HepG2 (cell line): Measurements from ENCODE around the gene EIF2AK2. TPM values are rescaled to one million over a fixed set of nuclear protein-coding genes. Genes with fewer than 3 reads are reported as not detected.

Source experiments
- CHD4 ChIP-seq: fragments of 200-600 bp; sonication (generic); IDR thresholded peaks from 2 replicates; pipeline ENCODE4 v1.7.0; 2017; ENCODE audit warnings: mild to moderate bottlenecking, low read length, borderline replicate concordance
- HNRNPK ChIP-seq: fragments of 200-400 bp; formaldehyde crosslinking; IDR thresholded peaks from 2 replicates; pipeline ENCODE4 v1.6.1; 2018; ENCODE audit warnings: low read length, low read depth, moderate library complexity, mild to moderate bottlenecking; ENCODE audit not compliant: poor library complexity, severe bottlenecking
- IKZF1 ChIP-seq: fragments of 450-650 bp; IDR thresholded peaks from 2 replicates; pipeline ENCODE4 v1.7.1; 2016
- MAFG ChIP-seq: sonication (generic); formaldehyde crosslinking; IDR thresholded peaks from 2 replicates; pipeline ENCODE4 v1.5.1; 2020; ENCODE audit warnings: mild to moderate bottlenecking, missing genetic modification reagents
- PAX8 ChIP-seq: sonication (generic); formaldehyde crosslinking; IDR thresholded peaks from 2 replicates; pipeline ENCODE4 v1.8.0; 2022; ENCODE audit warnings: mild to moderate bottlenecking, missing genetic modification reagents, borderline replicate concordance
- SIX1 ChIP-seq: sonication (generic); formaldehyde crosslinking; IDR thresholded peaks from 2 replicates; pipeline ENCODE4 v1.4.0; 2020; ENCODE audit warnings: missing genetic modification reagents, borderline replicate concordance
- SP2 ChIP-seq: sonication (generic); formaldehyde crosslinking; IDR thresholded peaks from 2 replicates; pipeline ENCODE4 v1.5.1; 2020; ENCODE audit warnings: mild to moderate bottlenecking, missing genetic modification reagents
- ZFP62 ChIP-seq: sonication (generic); formaldehyde crosslinking; IDR thresholded peaks from 2 replicates; pipeline ENCODE4 v1.4.0; 2020; ENCODE audit warnings: missing genetic modification reagents
- ZNF20 ChIP-seq: sonication (generic); formaldehyde crosslinking; IDR thresholded peaks from 2 replicates; pipeline ENCODE4 v1.4.0; 2020; ENCODE audit warnings: mild to moderate bottlenecking, moderate library complexity, missing genetic modification reagents
- ZNF337 ChIP-seq: sonication (generic); formaldehyde crosslinking; IDR thresholded peaks from 2 replicates; pipeline ENCODE4 v1.5.1; 2020; ENCODE audit warnings: missing genetic modification reagents, low read depth, mild to moderate bottlenecking, borderline replicate concordance
- ZNF644 ChIP-seq: IDR thresholded peaks from 2 replicates; pipeline ENCODE4 v1.6.1; 2016; ENCODE audit warnings: low read depth
- ZNF674 ChIP-seq: sonication (generic); formaldehyde crosslinking; IDR thresholded peaks from 2 replicates; pipeline ENCODE4 v1.5.0; 2020; ENCODE audit warnings: low read depth, mild to moderate bottlenecking, missing genetic modification reagents
- ZNF746 ChIP-seq: sonication (generic); formaldehyde crosslinking; IDR thresholded peaks from 2 replicates; pipeline ENCODE4 v1.8.0; 2022; ENCODE audit warnings: mild to moderate bottlenecking, missing genetic modification reagents
- ZSCAN12 ChIP-seq: sonication (generic); formaldehyde crosslinking; IDR thresholded peaks from 2 replicates; pipeline ENCODE4 v1.9.0; 2021; ENCODE audit warnings: mild to moderate bottlenecking, missing genetic modification reagents
- polyA plus RNA-seq, 8 experiments: library from polyadenylated mRNA; depleted of rRNA in 3 of 8; stranded (reverse) in 7 of 8; unstranded in 1 of 8; fragments of >200 nt; fragmentation: Illumina TruSeq in 4 of 8; extraction: Trizol in 4 of 8; gene quantifications; 2 replicates each; pipeline versions ENCODE4 v1.2.1 to v1.2.3, GENCODE V29; 2011 to 2016; ENCODE audit warnings: low read depth in 4 of 8, missing spikeins in 1 of 8, mixed read lengths in 1 of 8; ENCODE audit not compliant: insufficient read depth in 1 of 8
- total RNA-seq, 5 experiments: library from RNA; depleted of rRNA; stranded (reverse); fragments of >200 nt; fragmentation: Illumina TruSeq; extraction: Trizol; gene quantifications; 2 replicates each; pipeline ENCODE4 v1.2.3, GENCODE V29; 2016; ENCODE audit warnings: low read depth in 1 of 5
- TF ChIP-seq, protein P1 (sequence below): sonication (generic); formaldehyde crosslinking; IDR thresholded peaks from 2 replicates; pipeline ENCODE4 v1.5.0; 2020; ENCODE audit warnings: mild to moderate bottlenecking, missing genetic modification reagents
- TF ChIP-seq, protein P2 (sequence below): sonication (generic); formaldehyde crosslinking; IDR thresholded peaks from 2 replicates; pipeline ENCODE4 v1.4.0; 2020; ENCODE audit warnings: missing genetic modification reagents, borderline replicate concordance
- TF ChIP-seq, protein P3 (sequence below): sonication (generic); formaldehyde crosslinking; IDR thresholded peaks from 2 replicates; pipeline ENCODE4 v1.4.0; 2020; ENCODE audit warnings: missing genetic modification reagents
- TF ChIP-seq, protein P4 (sequence below): sonication (generic); formaldehyde crosslinking; IDR thresholded peaks from 2 replicates; pipeline ENCODE4 v1.5.0; 2020; ENCODE audit warnings: missing genetic modification reagents
- TF ChIP-seq, protein P5 (sequence below): sonication (generic); formaldehyde crosslinking; IDR thresholded peaks from 2 replicates; pipeline ENCODE4 v1.5.1; 2020; ENCODE audit warnings: mild to moderate bottlenecking, moderate library complexity, missing genetic modification reagents

The EIF2AK2 gene
- total and polyA plus RNA-seq, 2 of the 13 experiments (the other 11 are each of a cell fraction or from before 2014, with no cell fraction given): 10.2 to 26.1 TPM

DNA sequence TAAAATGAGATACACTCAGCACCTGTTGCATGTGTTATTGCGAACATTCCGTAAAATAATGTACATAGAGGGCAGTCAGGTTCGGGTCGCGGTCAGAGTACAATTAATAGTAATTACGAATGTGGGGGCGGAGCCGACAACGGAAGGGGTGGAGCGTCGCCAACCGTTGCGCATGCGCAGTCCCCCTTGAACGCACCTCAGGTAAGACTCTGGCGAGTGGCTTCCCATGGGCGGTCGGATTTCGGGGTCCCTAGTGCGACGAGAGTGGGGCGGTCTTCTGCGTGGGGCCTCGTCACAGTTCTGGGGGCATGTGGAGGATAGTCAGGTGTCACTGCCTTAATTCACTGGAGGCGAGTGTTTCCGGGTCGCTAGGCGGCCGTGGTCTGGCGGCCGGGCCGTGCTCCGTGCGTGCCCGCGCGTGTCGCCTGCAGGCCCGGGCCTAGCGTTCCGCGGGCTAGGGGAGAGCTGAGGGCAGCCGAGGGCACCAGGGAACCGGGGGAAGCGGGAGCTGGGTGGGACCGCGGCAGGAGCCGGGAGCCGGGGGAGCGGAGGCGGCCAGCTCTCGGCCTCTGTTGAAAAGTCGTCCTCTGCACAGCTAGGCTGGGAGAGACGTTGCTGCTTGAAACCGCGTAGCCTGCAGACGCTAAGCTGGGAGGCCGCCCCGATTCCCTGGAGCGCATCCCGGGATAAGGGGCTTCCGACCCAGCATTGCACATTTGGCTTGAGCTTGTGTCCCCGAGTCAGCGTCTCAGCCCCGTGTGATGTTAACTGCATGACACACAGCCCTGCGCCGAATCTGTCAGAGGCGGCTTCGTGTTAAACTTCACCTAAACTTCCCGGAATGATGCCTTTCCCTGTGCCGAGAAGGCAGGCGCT, 39.8 kb upstream of the EIF2AK2 start, which contains the start of gene CEBPZOS (continued):
- TF ChIP-seq HNRNPK (no peak), ZSCAN12 (0 out of 2 replicates have a peak, but pooled peaks have one; percentile 50), PAX8 (CRISPR knock-in tag) (peak; percentile 90; the same call in 1 of the 2 replicates), MAFG (no peak), ZNF674 (no peak; the same call in 1 of the 2 replicates), SP2 (CRISPR knock-in tag) (peak; percentile 62; the same call in 1 of the 2 replicates), ZNF746 (no peak; the same call in 1 of the 2 replicates), ZNF20 (CRISPR knock-in tag) (peak; percentile 83), CHD4 (no peak; the same call in 1 of the 2 replicates), ZNF337 (CRISPR knock-in tag) (no peak; the same call in 1 of the 2 replicates), ZNF644 (CRISPR knock-in tag) (no peak), SIX1 (peak; percentile 54; the same call in 1 of the 2 replicates), IKZF1 (no peak), ZFP62 (CRISPR knock-in tag) (no peak)
- TF ChIP-seq, protein P1, sequence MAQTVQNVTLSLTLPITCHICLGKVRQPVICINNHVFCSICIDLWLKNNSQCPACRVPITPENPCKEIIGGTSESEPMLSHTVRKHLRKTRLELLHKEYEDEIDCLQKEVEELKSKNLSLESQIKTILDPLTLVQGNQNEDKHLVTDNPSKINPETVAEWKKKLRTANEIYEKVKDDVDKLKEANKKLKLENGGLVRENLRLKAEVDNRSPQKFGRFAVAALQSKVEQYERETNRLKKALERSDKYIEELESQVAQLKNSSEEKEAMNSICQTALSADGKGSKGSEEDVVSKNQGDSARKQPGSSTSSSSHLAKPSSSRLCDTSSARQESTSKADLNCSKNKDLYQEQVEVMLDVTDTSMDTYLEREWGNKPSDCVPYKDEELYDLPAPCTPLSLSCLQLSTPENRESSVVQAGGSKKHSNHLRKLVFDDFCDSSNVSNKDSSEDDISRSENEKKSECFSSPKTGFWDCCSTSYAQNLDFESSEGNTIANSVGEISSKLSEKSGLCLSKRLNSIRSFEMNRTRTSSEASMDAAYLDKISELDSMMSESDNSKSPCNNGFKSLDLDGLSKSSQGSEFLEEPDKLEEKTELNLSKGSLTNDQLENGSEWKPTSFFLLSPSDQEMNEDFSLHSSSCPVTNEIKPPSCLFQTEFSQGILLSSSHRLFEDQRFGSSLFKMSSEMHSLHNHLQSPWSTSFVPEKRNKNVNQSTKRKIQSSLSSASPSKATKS (CRISPR knock-in tag): peak; percentile 94
- TF ChIP-seq, protein P2, sequence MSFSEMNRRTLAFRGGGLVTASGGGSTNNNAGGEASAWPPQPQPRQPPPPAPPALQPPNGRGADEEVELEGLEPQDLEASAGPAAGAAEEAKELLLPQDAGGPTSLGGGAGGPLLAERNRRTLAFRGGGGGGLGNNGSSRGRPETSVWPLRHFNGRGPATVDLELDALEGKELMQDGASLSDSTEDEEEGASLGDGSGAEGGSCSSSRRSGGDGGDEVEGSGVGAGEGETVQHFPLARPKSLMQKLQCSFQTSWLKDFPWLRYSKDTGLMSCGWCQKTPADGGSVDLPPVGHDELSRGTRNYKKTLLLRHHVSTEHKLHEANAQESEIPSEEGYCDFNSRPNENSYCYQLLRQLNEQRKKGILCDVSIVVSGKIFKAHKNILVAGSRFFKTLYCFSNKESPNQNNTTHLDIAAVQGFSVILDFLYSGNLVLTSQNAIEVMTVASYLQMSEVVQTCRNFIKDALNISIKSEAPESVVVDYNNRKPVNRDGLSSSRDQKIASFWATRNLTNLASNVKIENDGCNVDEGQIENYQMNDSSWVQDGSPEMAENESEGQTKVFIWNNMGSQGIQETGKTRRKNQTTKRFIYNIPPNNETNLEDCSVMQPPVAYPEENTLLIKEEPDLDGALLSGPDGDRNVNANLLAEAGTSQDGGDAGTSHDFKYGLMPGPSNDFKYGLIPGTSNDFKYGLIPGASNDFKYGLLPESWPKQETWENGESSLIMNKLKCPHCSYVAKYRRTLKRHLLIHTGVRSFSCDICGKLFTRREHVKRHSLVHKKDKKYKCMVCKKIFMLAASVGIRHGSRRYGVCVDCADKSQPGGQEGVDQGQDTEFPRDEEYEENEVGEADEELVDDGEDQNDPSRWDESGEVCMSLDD: peak; percentile 95
- TF ChIP-seq, protein P3, sequence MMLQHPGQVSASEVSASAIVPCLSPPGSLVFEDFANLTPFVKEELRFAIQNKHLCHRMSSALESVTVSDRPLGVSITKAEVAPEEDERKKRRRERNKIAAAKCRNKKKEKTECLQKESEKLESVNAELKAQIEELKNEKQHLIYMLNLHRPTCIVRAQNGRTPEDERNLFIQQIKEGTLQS (CRISPR knock-in tag): peak; percentile 67
- TF ChIP-seq, protein P4, sequence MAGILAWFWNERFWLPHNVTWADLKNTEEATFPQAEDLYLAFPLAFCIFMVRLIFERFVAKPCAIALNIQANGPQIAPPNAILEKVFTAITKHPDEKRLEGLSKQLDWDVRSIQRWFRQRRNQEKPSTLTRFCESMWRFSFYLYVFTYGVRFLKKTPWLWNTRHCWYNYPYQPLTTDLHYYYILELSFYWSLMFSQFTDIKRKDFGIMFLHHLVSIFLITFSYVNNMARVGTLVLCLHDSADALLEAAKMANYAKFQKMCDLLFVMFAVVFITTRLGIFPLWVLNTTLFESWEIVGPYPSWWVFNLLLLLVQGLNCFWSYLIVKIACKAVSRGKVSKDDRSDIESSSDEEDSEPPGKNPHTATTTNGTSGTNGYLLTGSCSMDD (CRISPR knock-in tag): no peak
- TF ChIP-seq, protein P5, sequence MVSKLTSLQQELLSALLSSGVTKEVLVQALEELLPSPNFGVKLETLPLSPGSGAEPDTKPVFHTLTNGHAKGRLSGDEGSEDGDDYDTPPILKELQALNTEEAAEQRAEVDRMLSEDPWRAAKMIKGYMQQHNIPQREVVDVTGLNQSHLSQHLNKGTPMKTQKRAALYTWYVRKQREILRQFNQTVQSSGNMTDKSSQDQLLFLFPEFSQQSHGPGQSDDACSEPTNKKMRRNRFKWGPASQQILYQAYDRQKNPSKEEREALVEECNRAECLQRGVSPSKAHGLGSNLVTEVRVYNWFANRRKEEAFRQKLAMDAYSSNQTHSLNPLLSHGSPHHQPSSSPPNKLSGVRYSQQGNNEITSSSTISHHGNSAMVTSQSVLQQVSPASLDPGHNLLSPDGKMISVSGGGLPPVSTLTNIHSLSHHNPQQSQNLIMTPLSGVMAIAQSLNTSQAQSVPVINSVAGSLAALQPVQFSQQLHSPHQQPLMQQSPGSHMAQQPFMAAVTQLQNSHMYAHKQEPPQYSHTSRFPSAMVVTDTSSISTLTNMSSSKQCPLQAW (CRISPR knock-in tag): no peak; the same call in none of the 2 replicates
